Inflammatory macrophage treated with lipopolysaccharide for 1 hour (primary cell): ENCODE data around the gene CYP27A1.

Experiments used
- DNase-seq, 2 donors: peaks; one replicate each; pipeline ENCODE4 v3.0.0-alpha.2; 2020 to 2022

The CYP27A1 gene

GRCh38 chr2:218776488-218776887 lies 5.5 kb upstream of the CYP27A1 start:
- DNase-seq = peak in 1 of 2 donors; percentile 38

DNA sequence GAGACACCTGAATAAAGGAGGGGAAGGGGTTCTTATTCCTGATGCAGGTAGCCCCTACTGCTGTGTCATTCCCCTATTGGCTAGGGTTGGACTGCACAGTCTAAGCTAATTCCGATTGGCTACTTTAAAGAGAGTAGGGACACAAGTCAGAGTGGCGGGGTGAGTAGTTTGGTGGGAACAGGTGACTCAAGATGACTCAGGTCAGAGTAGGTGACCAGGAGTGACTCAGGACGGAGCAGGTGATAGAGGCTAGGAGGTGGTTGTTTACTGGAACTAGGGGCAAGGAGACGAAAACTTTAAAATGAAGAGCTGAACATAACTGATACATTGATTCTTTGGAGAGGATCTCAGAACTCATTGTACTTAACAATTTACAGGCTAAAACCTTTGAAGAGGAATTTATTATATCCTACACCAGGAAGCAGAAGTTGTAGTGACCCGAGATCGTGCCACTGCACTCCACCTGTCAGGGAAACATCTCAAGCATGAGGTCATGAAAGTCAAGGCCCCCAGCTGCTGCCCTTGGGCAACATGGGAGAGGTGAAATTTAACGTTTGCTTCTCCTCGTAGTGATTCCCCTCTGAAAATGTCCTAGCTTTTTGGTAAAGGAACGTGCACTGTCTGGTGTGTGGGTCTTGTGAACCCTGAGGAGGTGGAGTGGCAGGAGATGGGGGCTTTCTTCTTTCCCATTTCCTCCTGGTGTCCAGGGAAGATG lies 4.5 kb upstream of the CYP27A1 start:
- no peak for DNase-seq

DNA sequence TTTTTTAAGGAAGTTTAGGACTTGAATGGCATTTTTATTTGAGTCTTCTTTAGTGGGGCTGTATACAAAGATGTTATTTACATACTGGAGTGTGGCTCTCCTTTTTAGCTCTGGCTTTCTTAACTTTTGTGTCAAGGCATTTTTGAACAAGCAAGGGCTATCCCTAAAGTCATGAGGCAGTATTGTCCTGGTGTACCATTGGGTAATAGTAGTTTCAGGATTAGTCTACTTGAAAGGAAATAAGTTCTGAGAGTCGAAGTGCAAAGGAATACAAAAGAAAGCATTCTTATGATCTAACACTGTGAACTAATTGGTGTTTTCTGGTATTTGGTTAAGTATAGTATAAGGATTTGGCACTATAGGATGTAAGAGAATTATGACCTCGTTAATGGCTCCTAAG lies 1.9 kb upstream of the CYP27A1 start:
- no peak for DNase-seq

DNA sequence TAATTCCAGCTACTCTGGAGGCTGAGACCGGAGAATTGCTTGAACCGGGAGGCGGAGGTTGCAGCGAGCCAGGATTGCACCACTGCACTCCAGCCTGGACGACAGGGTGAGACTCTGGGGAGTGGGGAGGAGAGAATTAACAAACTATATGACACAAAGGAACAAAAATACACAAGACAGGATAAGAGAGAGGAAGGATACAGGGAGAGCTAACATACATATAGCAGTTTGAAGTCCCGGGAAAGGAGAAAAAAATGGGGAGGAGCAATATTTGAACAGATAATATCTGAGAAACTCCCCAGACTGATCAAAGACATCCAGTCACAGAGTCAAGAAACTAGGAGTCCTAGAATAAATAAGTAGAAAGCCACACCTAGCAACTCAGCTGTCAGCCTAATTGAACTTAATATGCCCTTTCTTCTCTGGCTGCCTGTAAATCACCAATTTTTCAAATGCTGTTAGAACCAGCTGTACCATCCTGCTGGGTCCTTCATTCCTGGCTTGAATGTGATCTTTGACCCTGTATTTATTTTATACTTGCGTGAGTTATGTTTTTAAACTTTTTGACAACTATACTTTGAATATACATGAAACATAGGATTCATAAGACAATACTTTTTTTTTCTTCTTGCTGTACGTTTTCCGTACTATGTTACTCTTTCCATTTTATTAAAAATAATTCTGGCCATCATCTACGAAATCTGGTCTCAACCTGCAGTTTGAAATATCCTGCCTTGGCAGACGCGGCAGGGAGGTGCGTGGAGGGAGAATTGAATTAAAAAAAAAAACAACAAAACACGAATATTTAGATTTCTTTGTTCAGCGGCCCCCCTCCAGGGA lies 876 bp upstream of the CYP27A1 start:
- DNase-seq = no peak

GRCh38 chr2:218782528-218782844 lies 539 bp downstream of the CYP27A1 start:
- DNase-seq = no peak

DNA sequence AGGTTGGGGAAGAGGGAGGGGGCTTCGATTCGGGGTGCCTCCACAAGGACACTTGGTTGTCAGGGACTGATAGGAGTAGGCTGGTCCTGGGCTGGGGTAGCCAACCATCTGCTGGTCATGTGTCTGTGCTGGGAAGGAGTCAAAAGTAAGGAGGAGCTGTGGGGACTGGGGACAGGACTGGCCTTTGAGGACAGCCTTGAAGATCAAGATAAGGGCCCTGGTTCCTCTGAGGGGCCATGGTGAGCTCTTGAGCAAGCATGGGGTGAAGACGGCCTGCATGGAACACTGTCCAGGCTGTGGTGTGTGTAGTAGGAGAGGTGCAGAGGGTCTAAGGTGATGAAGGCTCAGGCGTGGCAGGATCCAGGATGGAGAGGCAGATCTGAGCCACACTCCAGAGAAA lies 1.7 kb downstream of the CYP27A1 start:
- DNase-seq = peak in 1 of 2 donors; percentile 51

DNA sequence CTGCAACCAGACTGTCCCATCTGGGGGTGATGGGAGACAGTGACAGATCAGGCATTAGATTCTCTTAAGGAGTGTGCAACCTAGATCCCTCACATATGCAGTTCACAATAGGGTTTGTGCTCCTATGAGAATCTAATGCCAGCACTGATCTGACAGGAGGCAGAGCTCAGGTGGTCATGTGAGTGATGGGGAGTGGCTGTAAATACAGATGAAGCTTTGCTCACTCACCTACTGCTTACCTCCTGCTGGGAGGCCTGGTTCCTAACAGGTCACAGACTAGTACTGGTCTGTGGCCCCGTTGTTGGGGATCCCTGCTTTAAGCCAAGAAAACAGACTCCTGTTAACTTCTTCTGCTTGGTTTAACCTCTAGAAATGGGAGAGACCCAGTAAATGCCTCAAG lies 3.2 kb downstream of the CYP27A1 start:
- DNase-seq = no peak

GRCh38 chr2:218786133-218786532 lies 4.2 kb downstream of the CYP27A1 start:
- no peak for DNase-seq

DNA sequence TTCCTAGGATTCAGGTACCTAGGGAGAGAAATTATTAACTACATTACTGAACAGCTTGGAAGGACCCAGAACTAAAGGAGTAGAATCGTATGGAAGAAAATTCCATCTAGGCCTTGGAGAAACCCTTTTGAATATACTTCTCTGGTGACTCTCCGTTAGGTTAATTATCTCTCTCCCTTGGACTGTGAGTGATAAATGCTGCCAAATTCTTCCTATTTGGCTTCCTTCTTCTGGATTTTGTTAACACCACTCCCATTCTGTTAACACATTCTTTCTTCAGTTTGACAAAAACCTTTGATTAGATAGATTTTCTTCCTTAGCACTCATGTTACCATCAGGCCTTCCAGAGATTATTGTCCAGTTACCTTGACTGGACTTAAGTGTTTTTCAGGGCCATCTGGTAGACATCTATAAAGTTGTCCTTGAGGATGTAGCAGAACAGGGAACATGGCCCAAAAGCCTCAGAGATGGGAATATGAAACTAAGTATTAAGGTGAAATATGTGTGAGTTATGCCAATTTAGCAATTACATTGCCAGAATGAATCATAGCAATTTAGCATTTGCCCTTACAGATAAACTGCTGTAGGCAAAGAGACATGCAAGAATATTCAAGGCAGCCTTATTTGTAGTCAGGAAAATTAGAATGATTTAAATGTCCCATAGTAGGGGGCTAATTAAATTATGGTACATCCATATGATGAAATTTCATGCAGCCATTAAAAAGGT lies 6.7 kb downstream of the CYP27A1 start:
- no peak for DNase-seq

DNA sequence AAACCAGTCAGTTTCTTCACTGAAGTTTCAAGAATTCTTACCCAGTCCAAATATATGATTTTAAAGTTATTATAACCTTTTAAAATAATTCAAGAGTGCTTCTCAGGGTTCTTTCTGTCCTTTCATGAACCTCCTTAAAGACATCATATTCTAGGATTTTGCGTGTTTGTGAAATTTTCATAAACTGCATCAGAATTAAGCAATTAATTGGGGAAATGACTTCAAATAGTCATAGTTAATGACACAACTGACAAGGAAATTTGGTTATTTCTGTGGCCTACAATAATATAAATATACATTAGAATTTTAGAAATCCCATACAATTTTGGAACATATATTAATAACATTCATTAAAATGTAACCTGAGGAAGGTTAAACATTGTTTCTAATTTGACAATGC lies 10.5 kb downstream of the CYP27A1 start:
- peak; percentile 64 to 69 for DNase-seq

GRCh38 chr2:218796691-218797090 lies 14.7 kb downstream of the CYP27A1 start:
- DNase-seq = no peak

GRCh38 chr2:218798767-218799504 lies 17.0 kb downstream of the CYP27A1 start:
- no peak for DNase-seq

DNA sequence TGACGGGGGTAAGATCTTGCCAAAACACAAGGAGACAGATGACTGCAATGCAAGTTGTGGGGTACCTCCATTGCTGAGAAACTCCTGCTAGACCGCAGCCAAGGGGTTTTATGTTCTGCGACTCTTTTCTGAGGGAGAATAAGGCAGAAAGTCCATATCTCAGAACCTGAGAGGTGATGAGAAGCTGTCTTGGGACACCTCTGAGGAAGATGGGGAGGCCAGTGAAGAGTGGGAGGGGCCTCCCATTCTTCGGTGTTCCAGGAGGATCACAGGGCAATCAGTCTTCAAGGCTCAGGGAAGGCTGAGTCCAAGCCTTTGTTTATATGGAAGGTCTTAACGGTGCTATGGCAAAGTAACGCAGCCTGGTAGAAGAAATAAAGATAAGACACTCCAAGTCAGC lies 18.0 kb downstream of the CYP27A1 start:
- no peak for DNase-seq

- DNase-seq = no peak
These were observed 20.5 kb downstream of the CYP27A1 start for GRCh38 chr2:218802386-218802994.

DNA sequence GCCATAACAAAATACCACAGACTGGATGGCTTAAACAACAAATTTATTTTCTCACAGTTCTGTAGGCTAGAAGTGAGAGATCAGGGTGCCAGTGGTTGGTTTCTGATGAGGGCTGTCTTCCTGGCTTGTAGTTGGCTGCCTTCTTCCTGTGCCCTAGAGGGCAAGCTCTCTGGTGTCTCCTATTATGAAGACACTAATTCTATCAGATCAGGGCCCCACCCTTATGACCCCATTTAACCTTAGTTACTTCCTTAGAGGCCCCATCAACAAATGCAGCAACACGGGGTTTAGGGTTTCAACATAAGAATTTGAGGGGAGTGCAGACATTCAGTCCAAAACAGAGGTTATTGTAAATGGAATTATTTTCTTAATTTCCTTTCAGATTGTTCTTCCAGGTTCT lies 22.9 kb downstream of the CYP27A1 start:
- DNase-seq = no peak

DNA sequence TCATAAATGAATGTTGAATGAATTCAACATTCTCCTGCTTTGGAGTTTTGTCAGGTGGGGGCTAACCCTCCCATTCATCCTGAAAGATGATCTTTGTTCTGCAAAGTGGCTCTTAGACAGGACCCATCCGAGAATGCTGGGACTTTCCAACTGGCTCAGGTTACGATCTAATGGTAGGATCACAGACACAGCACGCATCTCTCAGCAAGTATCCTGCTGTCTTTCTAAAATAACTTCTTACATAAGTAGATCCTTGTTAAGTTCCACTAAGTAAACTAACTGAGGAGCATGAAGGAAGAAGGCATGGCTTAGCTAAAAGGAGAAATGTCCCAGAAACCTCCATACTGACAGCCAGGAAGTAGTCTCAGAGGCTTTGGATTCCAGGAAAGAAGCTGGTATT lies 23.7 kb downstream of the CYP27A1 start:
- DNase-seq = no peak

GRCh38 chr2:218806346-218806978 lies 24.5 kb downstream of the CYP27A1 start:
- DNase-seq = peak; percentile 83 to 95

DNA sequence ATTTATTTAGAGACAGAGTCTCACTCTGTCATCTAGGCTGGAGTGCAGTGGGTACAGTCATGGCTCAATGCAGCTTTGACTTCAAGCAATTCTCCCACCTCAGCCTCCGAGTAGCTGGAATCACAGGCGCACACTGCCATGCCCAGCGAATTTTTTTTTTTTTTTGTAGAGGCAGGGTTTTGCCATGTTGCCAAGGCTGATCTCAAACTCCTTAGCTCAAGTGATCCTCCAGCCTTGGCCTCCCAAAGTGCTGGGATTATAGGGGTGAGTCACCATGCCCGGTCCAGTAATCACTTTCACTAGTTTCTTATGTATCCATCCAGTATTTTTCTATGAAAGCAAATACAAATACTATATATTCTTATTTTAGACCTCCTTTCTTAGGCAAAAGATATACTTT lies 25.7 kb downstream of the CYP27A1 start:
- no peak for DNase-seq

DNA sequence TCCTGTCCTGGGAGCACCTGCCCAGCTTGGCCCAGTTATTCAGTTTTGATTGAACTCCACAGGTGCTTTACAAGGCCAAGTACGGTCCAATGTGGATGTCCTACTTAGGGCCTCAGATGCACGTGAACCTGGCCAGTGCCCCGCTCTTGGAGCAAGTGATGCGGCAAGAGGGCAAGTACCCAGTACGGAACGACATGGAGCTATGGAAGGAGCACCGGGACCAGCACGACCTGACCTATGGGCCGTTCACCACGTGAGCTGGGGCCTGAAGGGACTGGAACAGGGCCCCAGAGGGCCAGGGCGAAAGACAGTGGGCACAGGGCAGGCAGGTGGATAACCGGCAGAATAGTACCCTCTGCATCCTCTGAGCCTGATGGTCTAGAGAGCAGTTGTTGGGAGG lies 27.6 kb downstream of the CYP27A1 start:
- no peak for DNase-seq

DNA sequence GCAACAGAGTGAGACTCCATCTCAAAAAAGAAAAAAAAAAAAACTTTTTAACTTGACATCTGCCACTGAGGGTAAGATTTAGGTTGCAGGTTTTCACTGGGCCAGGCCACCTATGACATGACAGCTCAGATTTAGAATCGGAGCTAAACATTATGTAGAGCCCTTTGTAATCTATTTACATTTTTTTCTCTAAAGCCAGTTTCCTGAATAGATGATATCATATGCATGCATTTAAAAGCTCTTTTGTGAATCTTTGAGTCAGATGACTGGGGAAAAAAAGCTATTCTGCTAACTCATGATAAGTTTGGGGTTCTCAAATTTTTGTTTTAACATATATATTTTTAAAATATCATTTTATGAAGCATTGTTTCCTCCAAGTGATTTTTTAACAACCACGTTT lies 28.3 kb downstream of the CYP27A1 start:
- peak in 1 of 2 donors; percentile 61 for DNase-seq

GRCh38 chr2:218811382-218811781 lies 29.4 kb downstream of the CYP27A1 start:
- DNase-seq = peak; percentile 94 to 100
